Subcutaneous adipose tissue (tissue), 4 donors: Measurements from ENCODE around the gene DUS3L. TPM values are rescaled to one million over a fixed set of nuclear protein-coding genes. Genes with fewer than 3 reads are reported as not detected.

Experiments
- CTCF ChIP-seq: fragments of 450-650 bp; IDR thresholded peaks from one replicate; pipeline ENCODE4 v1.5.1; 2016; ENCODE audit warnings: low read depth, mild to moderate bottlenecking, control low read depth, antibody characterized with exemption, moderate library complexity
- total RNA-seq, 4 donors: library from RNA; depleted of rRNA; stranded (reverse); fragments of >200 nt; gene quantifications; one replicate each; pipeline ENCODE4 v1.1.0, GENCODE V29; 2016

Gene DUS3L
- total RNA-seq = 10 to 100 TPM; 19.4 to 25.1 (median 23.8) TPM

GRCh38 chr19:5790559-5791520 is at the start of gene DUS3L:
Gene DUS3L (minus strand): TSS chr19:5791163. CDS start chr19:5791141, 22 bp downstream.
- TF ChIP-seq CTCF = no peak

- TF ChIP-seq CTCF = no peak
These were observed 48.4 kb upstream of the DUS3L start, which contains the start of gene FUT6 for GRCh38 chr19:5839065-5840017. Gene FUT6 (minus strand): TSS chr19:5839702. CDS start chr19:5832567, 7,135 bp downstream.

- no peak for TF ChIP-seq CTCF
These were observed 47.5 kb upstream of the DUS3L start for GRCh38 chr19:5838353-5839064.

GRCh38 chr19:5837761-5838352 is 46.9 kb upstream of the DUS3L start:
- TF ChIP-seq CTCF = no peak

GRCh38 chr19:5832527-5833216 is 41.7 kb upstream of the DUS3L start:
- TF ChIP-seq CTCF = no peak

GRCh38 chr19:5832061-5832460 is 41.1 kb upstream of the DUS3L start:
- no peak for TF ChIP-seq CTCF
